ENCODE results near the gene FATE1.

The FATE1 gene

DNA sequence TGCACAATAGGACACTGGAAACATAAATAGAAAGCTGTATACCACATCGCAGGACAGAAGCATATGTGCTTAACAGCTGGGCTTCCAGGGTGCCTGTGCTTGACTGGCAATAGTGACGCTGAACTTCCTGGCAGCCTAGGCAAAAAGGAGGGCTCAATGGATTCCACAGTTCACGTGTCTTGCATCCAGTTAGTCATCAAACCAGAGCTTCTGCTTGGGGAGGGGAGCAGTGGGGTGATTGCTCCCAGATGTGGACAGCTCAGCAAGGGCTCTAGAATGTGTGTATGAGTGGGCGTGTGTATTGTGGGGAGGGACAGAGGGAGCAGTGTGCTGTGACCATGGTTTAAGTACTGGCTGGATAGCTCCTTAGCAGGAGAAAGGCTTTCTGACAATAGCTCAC lies 18.3 kb upstream of the FATE1 start:
- no peak overlapping the region for H3K4me3 ChIP-seq (ENCODE audit: low read depth, low read length)
- no peak for DNase-seq (ENCODE audit: low read depth)
- TF ChIP-seq MYC (IDR thresholded peaks at IDR 0.05; ENCODE audit: low read depth, low read length) (no peak), POLR2A (IDR thresholded peaks at IDR 0.05; ENCODE audit: extremely low read depth, insufficient read length) (no peak)
- TF ChIP-seq, protein P1, sequence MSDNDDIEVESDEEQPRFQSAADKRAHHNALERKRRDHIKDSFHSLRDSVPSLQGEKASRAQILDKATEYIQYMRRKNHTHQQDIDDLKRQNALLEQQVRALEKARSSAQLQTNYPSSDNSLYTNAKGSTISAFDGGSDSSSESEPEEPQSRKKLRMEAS (IDR thresholded peaks at IDR 0.05; ENCODE audit: low read depth, low read length) = no peak
- TF ChIP-seq, protein P2, sequence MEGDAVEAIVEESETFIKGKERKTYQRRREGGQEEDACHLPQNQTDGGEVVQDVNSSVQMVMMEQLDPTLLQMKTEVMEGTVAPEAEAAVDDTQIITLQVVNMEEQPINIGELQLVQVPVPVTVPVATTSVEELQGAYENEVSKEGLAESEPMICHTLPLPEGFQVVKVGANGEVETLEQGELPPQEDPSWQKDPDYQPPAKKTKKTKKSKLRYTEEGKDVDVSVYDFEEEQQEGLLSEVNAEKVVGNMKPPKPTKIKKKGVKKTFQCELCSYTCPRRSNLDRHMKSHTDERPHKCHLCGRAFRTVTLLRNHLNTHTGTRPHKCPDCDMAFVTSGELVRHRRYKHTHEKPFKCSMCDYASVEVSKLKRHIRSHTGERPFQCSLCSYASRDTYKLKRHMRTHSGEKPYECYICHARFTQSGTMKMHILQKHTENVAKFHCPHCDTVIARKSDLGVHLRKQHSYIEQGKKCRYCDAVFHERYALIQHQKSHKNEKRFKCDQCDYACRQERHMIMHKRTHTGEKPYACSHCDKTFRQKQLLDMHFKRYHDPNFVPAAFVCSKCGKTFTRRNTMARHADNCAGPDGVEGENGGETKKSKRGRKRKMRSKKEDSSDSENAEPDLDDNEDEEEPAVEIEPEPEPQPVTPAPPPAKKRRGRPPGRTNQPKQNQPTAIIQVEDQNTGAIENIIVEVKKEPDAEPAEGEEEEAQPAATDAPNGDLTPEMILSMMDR (IDR thresholded peaks at IDR 0.05; ENCODE audit: low read depth, low read length) = no peak

DNA sequence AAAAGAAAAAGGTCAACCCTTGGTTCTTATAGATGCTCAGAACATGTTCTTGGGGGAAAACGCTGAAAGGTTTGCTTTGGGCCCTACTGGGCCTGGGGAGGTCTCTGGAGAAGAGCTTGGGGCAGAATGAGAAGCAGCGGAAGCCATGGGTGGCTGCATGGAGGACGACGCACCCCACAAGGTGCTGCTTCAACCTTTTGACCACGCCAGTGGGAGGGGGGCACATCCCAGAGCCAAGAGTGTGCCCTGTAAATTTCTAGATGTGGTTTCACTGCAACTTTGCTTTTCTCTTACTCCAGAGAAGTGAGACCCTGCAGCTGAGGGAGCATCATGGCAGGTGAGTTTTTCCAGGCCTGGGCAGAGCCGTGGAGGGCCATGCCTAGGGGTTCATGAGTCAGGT lies 17.4 kb upstream of the FATE1 start:
- TF ChIP-seq POLR2A (IDR thresholded peaks at IDR 0.05; ENCODE audit: extremely low read depth, insufficient read length) (no peak), MYC (IDR thresholded peaks at IDR 0.05; ENCODE audit: low read depth, low read length) (no peak)
- TF ChIP-seq, protein P2 (IDR thresholded peaks at IDR 0.05; ENCODE audit: low read depth, low read length) = no peak
- TF ChIP-seq, protein P1 (IDR thresholded peaks at IDR 0.05; ENCODE audit: low read depth, low read length) = no peak
- no peak for DNase-seq (ENCODE audit: low read depth)
- no peak overlapping the region for H3K4me3 ChIP-seq (ENCODE audit: low read depth, low read length)

DNA sequence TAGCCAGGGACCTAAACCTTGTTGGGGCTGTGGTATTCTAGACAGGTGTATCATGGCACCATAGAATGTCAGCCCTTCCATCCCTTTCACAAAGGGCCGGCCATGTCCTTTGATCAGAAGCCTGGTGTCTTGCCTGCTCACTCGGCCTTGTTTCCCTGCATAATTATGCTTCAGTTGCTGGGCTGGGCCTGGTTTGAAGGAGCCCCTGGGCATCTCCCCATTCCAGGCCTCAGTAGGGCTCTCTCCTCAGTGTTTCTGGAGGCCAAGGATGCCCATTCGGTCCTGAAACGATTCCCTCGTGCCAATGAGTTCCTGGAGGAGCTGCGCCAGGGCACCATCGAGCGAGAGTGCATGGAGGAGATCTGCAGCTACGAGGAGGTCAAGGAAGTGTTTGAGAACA lies 16.1 kb upstream of the FATE1 start:
- H3K4me3 ChIP-seq (ENCODE audit: low read depth, low read length) = no peak overlapping the region
- TF ChIP-seq, protein P1 (IDR thresholded peaks at IDR 0.05; ENCODE audit: low read depth, low read length) = no peak
- TF ChIP-seq POLR2A (IDR thresholded peaks at IDR 0.05; ENCODE audit: extremely low read depth, insufficient read length) = no peak
- DNase-seq (ENCODE audit: low read depth) = no peak

DNA sequence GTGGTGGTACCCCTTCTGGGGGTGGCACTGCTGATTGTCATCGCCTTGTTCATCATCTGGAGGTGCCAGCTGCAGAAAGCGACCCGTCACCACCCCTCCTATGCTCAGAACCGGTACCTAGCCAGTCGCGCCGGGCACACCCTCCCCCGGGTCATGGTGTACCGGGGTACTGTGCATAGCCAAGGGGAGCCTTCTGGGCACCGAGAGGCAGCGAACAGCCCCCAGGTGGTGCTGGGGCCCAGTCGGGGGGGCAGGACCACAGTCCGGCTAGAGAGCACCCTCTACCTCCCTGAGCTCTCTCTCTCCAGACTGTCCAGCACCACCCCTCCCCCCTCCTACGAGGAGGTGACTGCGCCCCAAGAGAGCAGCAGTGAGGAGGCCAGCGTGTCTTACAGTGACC lies 15.3 kb upstream of the FATE1 start:
- TF ChIP-seq, protein P2 (IDR thresholded peaks at IDR 0.05; ENCODE audit: low read depth, low read length) = no peak
- TF ChIP-seq, protein P1 (IDR thresholded peaks at IDR 0.05; ENCODE audit: low read depth, low read length) = no peak
- TF ChIP-seq POLR2A (IDR thresholded peaks at IDR 0.05; ENCODE audit: extremely low read depth, insufficient read length) (no peak), MYC (IDR thresholded peaks at IDR 0.05; ENCODE audit: low read depth, low read length) (no peak)
- DNase-seq (ENCODE audit: low read depth) = no peak
- no peak overlapping the region for H3K4me3 ChIP-seq (ENCODE audit: low read depth, low read length)

DNA sequence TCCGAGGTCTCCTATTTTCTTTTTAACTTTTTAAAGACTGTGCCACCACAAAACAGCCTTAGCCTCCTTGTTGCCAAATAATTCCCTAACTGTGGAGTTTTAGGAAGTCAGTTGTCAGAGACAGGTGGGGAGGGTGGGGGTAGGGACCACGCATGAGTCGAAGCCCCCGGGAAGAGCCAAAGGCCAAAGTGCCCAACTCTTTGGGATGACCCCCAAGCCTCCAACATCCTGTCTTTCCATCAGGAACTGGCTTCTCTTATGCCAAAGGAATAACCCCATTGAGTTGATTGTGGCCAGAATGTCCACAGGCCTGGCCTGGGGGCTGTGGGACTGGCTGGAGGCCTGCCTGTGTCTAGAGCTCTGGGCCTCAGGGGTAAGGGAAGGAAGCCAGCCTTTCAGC lies 14.8 kb upstream of the FATE1 start:
- DNase-seq (ENCODE audit: low read depth) = no peak
- no peak overlapping the region for H3K4me3 ChIP-seq (ENCODE audit: low read depth, low read length)
- TF ChIP-seq MYC (IDR thresholded peaks at IDR 0.05; ENCODE audit: low read depth, low read length) (no peak), POLR2A (IDR thresholded peaks at IDR 0.05; ENCODE audit: extremely low read depth, insufficient read length) (no peak)
- TF ChIP-seq, protein P1 (IDR thresholded peaks at IDR 0.05; ENCODE audit: low read depth, low read length) = no peak
- TF ChIP-seq, protein P2 (IDR thresholded peaks at IDR 0.05; ENCODE audit: low read depth, low read length) = no peak

DNA sequence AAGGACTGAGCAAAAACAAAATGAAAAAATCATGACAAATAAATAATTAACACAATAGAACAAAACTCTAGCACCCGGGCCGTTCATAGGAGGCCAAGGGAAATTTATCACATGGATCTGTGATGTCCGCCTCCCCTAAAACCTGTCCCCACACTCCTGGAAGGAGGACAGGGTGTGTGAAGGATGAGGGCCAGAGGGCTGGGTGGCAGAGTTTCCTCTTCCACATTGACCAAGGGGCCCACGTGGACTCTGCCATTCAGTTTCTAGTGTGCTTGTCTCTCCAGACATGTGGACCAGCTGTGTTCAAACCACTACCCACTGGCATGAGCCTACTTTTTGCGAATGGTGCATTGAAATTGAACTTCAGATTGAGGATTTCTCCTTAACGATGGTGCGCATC lies 14.3 kb upstream of the FATE1 start:
- no peak overlapping the region for H3K4me3 ChIP-seq (ENCODE audit: low read depth, low read length)
- no peak for DNase-seq (ENCODE audit: low read depth)
- TF ChIP-seq, protein P2 (IDR thresholded peaks at IDR 0.05; ENCODE audit: low read depth, low read length) = no peak
- TF ChIP-seq MYC (IDR thresholded peaks at IDR 0.05; ENCODE audit: low read depth, low read length) = no peak
- no peak for TF ChIP-seq POLR2A (IDR thresholded peaks at IDR 0.05; ENCODE audit: extremely low read depth, insufficient read length)
- TF ChIP-seq, protein P1 (IDR thresholded peaks at IDR 0.05; ENCODE audit: low read depth, low read length) = no peak

All from NB4 (cell line).